IPS-15b (cell line): ENCODE data around the gene TSPAN13.
A peak's percentile ranks its signal among the peaks of the same experiment; 100 is the strongest.

Experiments used
- H3K27me3 ChIP-seq: one replicate; pipeline ENCODE4 v1.6.1; 2013; ENCODE audit warnings: low read length; ENCODE audit not compliant: control insufficient read depth, insufficient read depth
- H3K36me3 ChIP-seq: one replicate; pipeline ENCODE4 v1.6.1; 2013; ENCODE audit warnings: low read length; ENCODE audit not compliant: control insufficient read depth, insufficient read depth
- H3K4me1 ChIP-seq: one replicate; pipeline ENCODE4 v1.6.1; 2013; ENCODE audit warnings: mild to moderate bottlenecking, low read length; ENCODE audit not compliant: control insufficient read depth, insufficient read depth
- H3K4me3 ChIP-seq: one replicate; pipeline ENCODE4 v1.5.1; 2013; ENCODE audit warnings: low read depth, low read length
- H3K9ac ChIP-seq: one replicate; pipeline ENCODE4 v1.6.1; 2013; ENCODE audit warnings: low read depth, mild to moderate bottlenecking, low read length
- H3K9me3 ChIP-seq: one replicate; pipeline ENCODE4 v1.6.1; 2013; ENCODE audit warnings: mild to moderate bottlenecking, low read length; ENCODE audit not compliant: control insufficient read depth, insufficient read depth

The TSPAN13 gene

DNA sequence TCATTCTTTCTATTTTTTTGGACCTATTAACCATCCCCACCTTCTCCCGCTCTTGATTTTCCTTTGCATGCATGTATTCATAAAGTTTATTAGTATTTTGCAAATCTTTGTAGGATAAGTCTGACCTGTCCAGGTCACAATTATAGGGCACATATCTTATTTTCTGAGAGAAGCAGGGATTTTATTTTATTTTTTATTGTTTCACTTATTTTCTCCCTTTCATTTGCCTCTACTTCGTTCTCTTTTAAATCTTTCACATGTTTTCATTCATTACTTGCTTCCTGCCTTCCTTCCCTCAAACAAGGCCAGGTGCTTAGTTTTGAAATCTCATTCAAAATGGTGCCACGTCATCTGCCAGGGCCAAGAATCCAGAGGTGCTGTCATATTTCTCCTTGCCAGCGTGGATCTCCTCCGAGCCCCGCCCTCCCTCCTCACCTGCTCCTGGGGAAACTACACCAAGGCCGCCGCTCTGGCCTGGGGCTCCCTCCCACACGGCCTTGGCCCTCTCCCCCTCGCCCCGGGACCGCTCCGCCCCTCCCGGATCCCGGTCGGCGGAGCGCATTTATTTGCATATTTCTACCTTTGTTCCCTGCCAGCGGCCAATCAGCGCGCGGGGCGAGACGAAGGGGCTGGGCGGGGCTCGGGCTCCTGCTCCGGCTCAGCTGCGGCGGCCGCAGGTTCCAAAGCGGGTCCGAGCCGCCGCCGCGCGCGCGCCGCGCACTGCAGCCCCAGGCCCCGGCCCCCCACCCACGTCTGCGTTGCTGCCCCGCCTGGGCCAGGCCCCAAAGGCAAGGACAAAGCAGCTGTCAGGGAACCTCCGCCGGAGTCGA, at the start of gene TSPAN13:
Gene TSPAN13 (plus strand): TSS at position 654 of the 830 bp plus-strand sequence. CDS start 213 bp downstream, outside the sequence.
- Histone ChIP-seq H3K36me3 (no peaks in the 10 kb centered on the region), H3K9me3 (no peaks in the 10 kb centered on the region), H3K4me3 (peak within 1 kb of the TSS; percentile 90), H3K4me1 (peaks cover 3% of the 10 kb centered on the region), H3K9ac (peak within 1 kb of the TSS; percentile 55), H3K27me3 (peaks cover 6% of the 10 kb centered on the region)

DNA sequence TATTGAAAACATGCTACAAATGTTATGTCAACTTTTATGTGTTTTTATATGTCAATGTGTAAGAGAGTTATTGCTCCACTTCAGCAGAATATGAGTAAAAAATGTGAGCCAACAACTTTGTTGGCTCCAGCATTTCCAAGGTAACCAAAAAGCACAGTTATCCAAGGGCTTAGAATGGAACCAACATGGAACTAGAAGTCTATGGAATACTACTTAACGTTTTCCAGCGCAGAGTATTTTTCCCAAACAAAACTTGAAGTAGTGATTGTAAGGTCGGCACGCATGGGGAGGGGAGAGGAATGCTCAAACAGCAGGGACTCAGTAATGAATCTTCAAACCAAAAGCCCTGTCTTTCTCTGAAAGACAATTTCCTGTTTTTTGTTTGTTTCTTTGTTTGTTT, 45.0 kb upstream of the TSPAN13 start:
- Histone ChIP-seq H3K9me3 (no peaks in the 10 kb centered on the region), H3K9ac (no peak overlapping the region), H3K4me3 (no peak overlapping the region), H3K4me1 (no peaks in the 10 kb centered on the region), H3K27me3 (no peaks in the 10 kb centered on the region), H3K36me3 (no peaks in the 10 kb centered on the region)

DNA sequence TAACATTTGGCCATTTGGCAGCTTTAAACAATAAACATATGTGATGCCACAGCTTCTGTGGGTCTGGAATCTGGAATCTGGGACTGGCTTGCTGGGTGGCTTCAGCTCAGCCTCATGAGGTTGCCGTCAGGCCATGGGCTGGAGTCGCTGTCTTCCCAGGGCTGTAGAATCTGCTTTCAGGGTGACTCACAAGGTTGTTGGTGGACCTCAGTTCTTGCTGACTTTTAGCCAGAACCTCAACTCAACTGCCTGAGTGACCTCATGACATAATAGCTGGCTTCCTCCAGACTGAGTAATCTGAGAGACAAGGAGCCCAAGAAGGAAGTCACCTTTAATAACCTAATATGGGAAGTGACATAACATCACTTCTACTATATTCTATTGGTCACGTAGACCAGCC, 44.6 kb upstream of the TSPAN13 start:
- Histone ChIP-seq H3K9ac (no peak overlapping the region), H3K4me1 (no peaks in the 10 kb centered on the region), H3K27me3 (no peaks in the 10 kb centered on the region), H3K4me3 (no peak overlapping the region), H3K9me3 (no peaks in the 10 kb centered on the region), H3K36me3 (no peaks in the 10 kb centered on the region)

GRCh38 chr7:16710651-16711050, 42.9 kb upstream of the TSPAN13 start:
- Histone ChIP-seq H3K4me1 (no peaks in the 10 kb centered on the region), H3K36me3 (no peaks in the 10 kb centered on the region), H3K27me3 (no peaks in the 10 kb centered on the region), H3K4me3 (no peak overlapping the region), H3K9me3 (no peaks in the 10 kb centered on the region), H3K9ac (no peak overlapping the region)

GRCh38 chr7:16711730-16712129, 41.8 kb upstream of the TSPAN13 start:
- no peaks in the 10 kb centered on the region for H3K4me1 ChIP-seq
- no peak overlapping the region for H3K9ac ChIP-seq
- no peak overlapping the region for H3K4me3 ChIP-seq
- H3K9me3 ChIP-seq, result no peaks in the 10 kb centered on the region
- H3K36me3 ChIP-seq, result no peaks in the 10 kb centered on the region
- H3K27me3 ChIP-seq, result no peaks in the 10 kb centered on the region

DNA sequence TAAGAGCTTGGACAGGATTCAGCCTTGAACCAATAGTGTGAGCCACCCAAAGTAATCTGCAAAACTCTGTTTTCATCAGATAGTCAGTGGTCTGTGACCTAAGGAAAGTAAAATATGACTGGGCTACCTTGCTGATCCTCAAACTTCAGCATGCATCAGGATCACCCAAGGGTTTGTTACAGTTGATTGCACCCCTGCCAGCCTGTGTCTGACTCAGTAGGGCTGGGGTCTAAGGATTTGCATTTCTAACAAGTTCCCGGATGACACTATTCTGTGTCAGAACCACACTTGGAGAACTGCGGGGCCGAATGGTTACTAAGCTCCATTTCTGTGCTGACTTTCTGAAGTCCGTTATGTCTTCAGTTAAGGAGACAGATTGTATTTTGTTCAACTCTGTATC, 40.6 kb upstream of the TSPAN13 start:
- no peaks in the 10 kb centered on the region for H3K27me3 ChIP-seq
- H3K9ac ChIP-seq, result no peak overlapping the region
- no peaks in the 10 kb centered on the region for H3K4me1 ChIP-seq
- no peaks in the 10 kb centered on the region for H3K9me3 ChIP-seq
- H3K4me3 ChIP-seq, result no peak overlapping the region
- no peaks in the 10 kb centered on the region for H3K36me3 ChIP-seq

GRCh38 chr7:16715928-16716327, 37.6 kb upstream of the TSPAN13 start:
- Histone ChIP-seq H3K9me3 (no peaks in the 10 kb centered on the region), H3K4me1 (no peaks in the 10 kb centered on the region), H3K9ac (no peak overlapping the region), H3K4me3 (no peak overlapping the region), H3K36me3 (no peaks in the 10 kb centered on the region), H3K27me3 (no peaks in the 10 kb centered on the region)

DNA sequence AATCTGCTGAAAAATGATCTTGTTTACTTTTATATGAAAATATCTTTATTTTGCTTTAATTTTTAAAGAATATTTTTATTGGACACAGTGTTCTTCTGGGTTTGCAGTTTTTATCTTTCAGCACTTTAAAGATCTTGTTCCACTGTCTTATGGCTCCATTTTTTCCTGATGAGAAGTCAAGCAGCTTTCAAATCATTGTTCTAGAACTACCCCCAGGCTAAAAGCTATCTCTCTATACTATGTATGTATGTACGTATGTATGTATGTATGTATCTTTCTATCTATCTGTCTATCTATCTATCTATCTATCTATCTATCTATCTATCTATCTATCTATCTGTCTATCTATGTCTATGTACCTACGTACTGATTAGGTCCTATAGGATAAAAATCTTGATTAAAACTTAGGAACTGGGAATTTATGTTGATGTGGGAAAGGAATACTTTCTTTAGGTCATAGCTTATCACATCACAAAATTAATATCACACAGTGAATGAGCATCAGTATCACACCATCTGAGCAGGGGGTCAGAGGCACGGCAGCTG, 35.4 kb upstream of the TSPAN13 start:
- no peaks in the 10 kb centered on the region for H3K36me3 ChIP-seq
- H3K4me3 ChIP-seq, result no peak overlapping the region
- H3K4me1 ChIP-seq, result no peaks in the 10 kb centered on the region
- no peaks in the 10 kb centered on the region for H3K27me3 ChIP-seq
- no peak overlapping the region for H3K9ac ChIP-seq
- no peaks in the 10 kb centered on the region for H3K9me3 ChIP-seq

DNA sequence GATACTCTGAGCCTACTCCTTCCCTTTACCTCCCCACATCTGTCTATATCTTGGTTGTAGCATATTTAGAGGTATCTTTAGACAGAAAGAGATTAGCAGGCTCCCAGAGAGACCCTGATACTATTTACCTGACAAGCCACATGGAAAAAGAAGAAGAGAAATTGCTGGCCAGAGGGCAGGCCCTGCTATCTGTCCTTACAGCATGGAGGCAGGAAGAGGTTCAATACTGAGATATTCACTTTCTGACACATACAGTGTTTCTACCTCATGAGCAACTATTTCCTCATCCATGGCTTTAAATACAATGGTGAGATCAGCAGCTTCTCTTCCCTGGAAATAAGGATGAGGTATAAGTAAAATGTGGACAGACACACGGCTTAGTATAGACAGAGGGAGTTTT, 33.9 kb upstream of the TSPAN13 start:
- no peak overlapping the region for H3K9ac ChIP-seq

DNA sequence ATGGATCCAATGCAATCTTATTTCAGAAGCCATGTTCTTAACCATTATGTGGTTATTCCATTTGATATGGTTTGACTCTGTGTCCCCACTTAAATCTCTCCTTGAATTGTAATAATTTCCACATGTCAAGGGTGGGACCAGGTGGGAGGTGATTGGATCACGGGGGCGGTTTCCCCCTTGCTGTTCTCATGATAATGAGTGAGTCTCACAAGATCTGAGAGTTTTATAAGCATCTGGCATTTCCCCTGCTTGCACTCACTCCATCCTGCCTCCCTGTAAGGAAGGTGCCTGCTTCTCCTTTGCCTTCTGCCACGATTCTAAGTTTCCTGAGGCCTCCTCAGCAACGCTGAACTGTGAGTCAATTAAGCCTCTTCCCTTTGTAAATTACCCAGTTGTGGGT, 32.0 kb upstream of the TSPAN13 start:
- no peaks in the 10 kb centered on the region for H3K36me3 ChIP-seq
- H3K4me3 ChIP-seq, result no peak overlapping the region
- no peaks in the 10 kb centered on the region for H3K4me1 ChIP-seq
- H3K9me3 ChIP-seq, result no peaks in the 10 kb centered on the region
- H3K27me3 ChIP-seq, result no peaks in the 10 kb centered on the region
- no peak overlapping the region for H3K9ac ChIP-seq

More for the DNA sequence above, 33.9 kb upstream of the TSPAN13 start:
- Histone ChIP-seq H3K4me1 (no peaks in the 10 kb centered on the region), H3K9me3 (no peaks in the 10 kb centered on the region), H3K27me3 (no peaks in the 10 kb centered on the region), H3K4me3 (no peak overlapping the region), H3K36me3 (no peaks in the 10 kb centered on the region)

- H3K9ac ChIP-seq, result no peak overlapping the region
- no peaks in the 10 kb centered on the region for H3K27me3 ChIP-seq
- no peaks in the 10 kb centered on the region for H3K4me1 ChIP-seq
- no peaks in the 10 kb centered on the region for H3K36me3 ChIP-seq
- H3K4me3 ChIP-seq, result no peak overlapping the region
- H3K9me3 ChIP-seq, result no peaks in the 10 kb centered on the region
Measured at GRCh38 chr7:16724344-16724743, 29.2 kb upstream of the TSPAN13 start.

GRCh38 chr7:16726189-16726588, 27.4 kb upstream of the TSPAN13 start:
- H3K36me3 ChIP-seq, result no peaks in the 10 kb centered on the region
- no peaks in the 10 kb centered on the region for H3K27me3 ChIP-seq
- H3K9me3 ChIP-seq, result no peaks in the 10 kb centered on the region
- no peak overlapping the region for H3K9ac ChIP-seq
- no peak overlapping the region for H3K4me3 ChIP-seq
- H3K4me1 ChIP-seq, result no peaks in the 10 kb centered on the region
